IMR-90 (cell line): Measurements from ENCODE around the gene PIK3R4. TPM values are rescaled to one million over a fixed set of nuclear protein-coding genes. Genes with fewer than 3 reads are reported as not detected.

Source experiments
- ATAC-seq: fragments of 200-7000 bp; cut with Tn5 transposase; 2 replicates; pipeline ENCODE4 v1.9.1; 2020; ENCODE audit warnings: low read depth, mild to moderate bottlenecking, moderate library complexity
- BruUV-seq: library from RNA; stranded (reverse); fragments of 400-500 nt; replicated peaks from 2 replicates; lab custom pipeline; 2021; lab: Mats Ljungman, UMichigan
- CTCF ChIA-PET: fragments of 300-600 bp; formaldehyde crosslinking; extraction: SDS; loops from one replicate; lab custom pipeline; 2021; ENCODE audit warnings: antibody characterized with exemption; lab: Yijun Ruan, JAX
- POLR2A ChIA-PET: fragments of 300-600 bp; sonication (Branson Sonifier 250); formaldehyde crosslinking; loops from one replicate; lab custom pipeline; 2022; ENCODE audit warnings: antibody characterized with exemption; ENCODE audit not compliant: unreplicated experiment; lab: Charles Lee
- DNase-seq: peaks from one replicate; pipeline ENCODE4 v3.0.0; 2013
- H2AFZ ChIP-seq: replicated peaks from 2 replicates; pipeline ENCODE3; 2013; ENCODE audit warnings: low read length, mild to moderate bottlenecking; ENCODE audit not compliant: poor library complexity
- H2AK5ac ChIP-seq: 2 replicates; pipeline ENCODE4 v1.6.1; 2013; ENCODE audit warnings: low read depth, low read length, inconsistent platforms
- H2AK9ac ChIP-seq: replicated peaks from 2 replicates; pipeline ENCODE3; 2013; ENCODE audit warnings: mild to moderate bottlenecking, low read depth, low read length, moderate library complexity; ENCODE audit not compliant: poor library complexity
- H2BK120ac ChIP-seq: 2 replicates; pipeline ENCODE4 v1.6.1; 2013; ENCODE audit warnings: low read depth, low read length, inconsistent platforms
- H2BK15ac ChIP-seq: 3 replicates; pipeline ENCODE4 v1.6.1; 2013; ENCODE audit warnings: low read depth, low read length, inconsistent platforms
- H2BK20ac ChIP-seq: 2 replicates; pipeline ENCODE4 v1.6.1; 2013; ENCODE audit warnings: low read depth, mild to moderate bottlenecking, inconsistent platforms, low read length, moderate library complexity
- H2BK5ac ChIP-seq: 2 replicates; pipeline ENCODE4 v1.6.1; 2013; ENCODE audit warnings: mild to moderate bottlenecking, low read depth, low read length, inconsistent platforms; ENCODE audit not compliant: poor library complexity, severe bottlenecking
- H3K14ac ChIP-seq: replicated peaks from 2 replicates; pipeline ENCODE4 v1.6.1; 2013; ENCODE audit warnings: low read depth, low read length, inconsistent platforms
- H3K18ac ChIP-seq: 2 replicates; pipeline ENCODE4 v1.6.1; 2013; ENCODE audit warnings: low read depth, low read length, control low read depth
- H3K23ac ChIP-seq: 2 replicates; pipeline ENCODE4 v1.6.1; 2013; ENCODE audit warnings: low read depth, low read length, inconsistent platforms
- H3K27ac ChIP-seq: 2 replicates; pipeline ENCODE4 v1.5.1; 2013; ENCODE audit warnings: mild to moderate bottlenecking, control low read depth, low read length; ENCODE audit not compliant: insufficient read depth
- H3K27me3 ChIP-seq: 2 replicates; pipeline ENCODE4 v1.6.1; 2013; ENCODE audit warnings: low read length; ENCODE audit not compliant: control insufficient read depth, insufficient read depth
- H3K36me3 ChIP-seq: 2 replicates; pipeline ENCODE4 v1.6.1; 2013; ENCODE audit warnings: low read length, mixed read lengths; ENCODE audit not compliant: control insufficient read depth, insufficient read depth
- H3K4ac ChIP-seq: 2 replicates; pipeline ENCODE4 v1.6.1; 2013; ENCODE audit warnings: low read depth, low read length, inconsistent platforms
- H3K4me1 ChIP-seq: 2 replicates; pipeline ENCODE4 v1.6.1; 2013; ENCODE audit warnings: low read length, mixed read lengths; ENCODE audit not compliant: control insufficient read depth, insufficient read depth
- H3K4me2 ChIP-seq: 2 replicates; pipeline ENCODE4 v1.6.1; 2013; ENCODE audit warnings: low read depth, mild to moderate bottlenecking, control low read depth, low read length, moderate library complexity
- H3K4me3 ChIP-seq: 2 replicates; pipeline ENCODE4 v1.5.1; 2013; ENCODE audit warnings: low read depth, mild to moderate bottlenecking, control low read depth, low read length, moderate library complexity; ENCODE audit not compliant: insufficient read depth
- H3K56ac ChIP-seq: 2 replicates; pipeline ENCODE4 v1.6.1; 2013; ENCODE audit warnings: low read length, inconsistent platforms; ENCODE audit not compliant: insufficient read depth; ENCODE audit errors: extremely low read depth
- H3K79me1 ChIP-seq, 2 experiments: 2 replicates each; pipeline ENCODE4 v1.6.1; 2013; ENCODE audit warnings: low read length in 2 of 2, inconsistent platforms in 1 of 2, low read depth in 1 of 2
- H3K9ac ChIP-seq: 2 replicates; pipeline ENCODE4 v1.6.1; 2013; ENCODE audit warnings: low read depth, low read length, control low read depth
- H3K9me1 ChIP-seq: 2 replicates; pipeline ENCODE4 v1.6.1; 2013; ENCODE audit warnings: low read length, inconsistent platforms; ENCODE audit not compliant: insufficient read depth
- H3K9me3 ChIP-seq: 2 replicates; pipeline ENCODE4 v1.6.1; 2013; ENCODE audit warnings: low read length; ENCODE audit not compliant: control insufficient read depth, insufficient read depth
- H4K20me1 ChIP-seq: 2 replicates; pipeline ENCODE4 v1.6.1; 2013; ENCODE audit warnings: low read length, inconsistent platforms; ENCODE audit not compliant: insufficient read depth
- H4K5ac ChIP-seq: 2 replicates; pipeline ENCODE4 v1.6.1; 2013; ENCODE audit warnings: mild to moderate bottlenecking, low read depth, low read length, control low read depth
- H4K8ac ChIP-seq, 2 experiments: 2 replicates each; pipeline ENCODE4 v1.6.1; 2013; ENCODE audit warnings: low read depth in 2 of 2, low read length in 2 of 2, control low read depth in 1 of 2, inconsistent platforms in 1 of 2
- H4K91ac ChIP-seq: 2 replicates; pipeline ENCODE4 v1.6.1; 2013; ENCODE audit warnings: low read depth, low read length, inconsistent platforms; ENCODE audit not compliant: insufficient read depth
- BHLHE40 ChIP-seq: fragments of 150-350 bp; IDR thresholded peaks from 2 replicates; pipeline ENCODE4 v1.6.1; 2016; ENCODE audit warnings: mild to moderate bottlenecking, low read depth, low read length
- CEBPB ChIP-seq: IDR thresholded peaks from 2 replicates; pipeline ENCODE4 v1.6.1; 2012; ENCODE audit warnings: low read depth, low read length, improper control_type of control experiment
- CHD1 ChIP-seq: IDR thresholded peaks from 2 replicates; pipeline ENCODE4 v1.6.1; 2012; ENCODE audit warnings: low read depth, low read length, improper control_type of control experiment
- FOS ChIP-seq: fragments of 150-350 bp; IDR thresholded peaks from 2 replicates; pipeline ENCODE4 v1.6.1; 2016; ENCODE audit warnings: low read depth, low read length
- MAZ ChIP-seq: IDR thresholded peaks from 2 replicates; pipeline ENCODE4 v1.6.1; 2012; ENCODE audit warnings: low read depth, mild to moderate bottlenecking, low read length, improper control_type of control experiment, moderate library complexity, borderline replicate concordance
- NFE2L2 ChIP-seq: fragments of 150-350 bp; IDR thresholded peaks from 2 replicates; pipeline ENCODE4 v1.6.1; 2016; ENCODE audit warnings: low read depth, mild to moderate bottlenecking, low read length
- POLR2A ChIP-seq: IDR thresholded peaks from 2 replicates; pipeline ENCODE4 v1.6.1; 2012; ENCODE audit warnings: mild to moderate bottlenecking, low read depth, low read length
- RAD21 ChIP-seq: IDR thresholded peaks from 2 replicates; pipeline ENCODE4 v1.6.1; 2012; ENCODE audit warnings: low read length, improper control_type of control experiment
- RFX5 ChIP-seq: IDR thresholded peaks from 2 replicates; pipeline ENCODE4 v1.8.0; 2012; ENCODE audit warnings: low read depth, mild to moderate bottlenecking, low read length, moderate library complexity
- SMC3 ChIP-seq: fragments of 150-350 bp; IDR thresholded peaks from 2 replicates; pipeline ENCODE4 v1.6.1; 2016; ENCODE audit warnings: low read depth, mild to moderate bottlenecking, antibody characterized with exemption, low read length, moderate library complexity
- WGBS, 2 experiments: methylation state at CpG; one replicate each; pipeline versions ENCODE4 v1.1.5 to v1.1.7; 2013; ENCODE audit warnings: missing lambda C conversion rate in 2 of 2; ENCODE audit not compliant: insufficient read length in 1 of 2; ENCODE audit errors: extremely low coverage in 2 of 2; 5-methylcytosine and 5-hydroxymethylcytosine counted together
- dilution Hi-C: fragments of 300-500 bp; cut with HindIII; formaldehyde crosslinking; loops from one replicate; pipeline ENCODE4 v1.14.3; 2018; ENCODE audit warnings: low sequenced_read_pairs; ENCODE audit not compliant: unreplicated experiment
- in situ Hi-C: fragments of 300-500 bp; cut with MboI; formaldehyde crosslinking; loops from 3 replicates; pipeline ENCODE4 v1.14.3; 2019; ENCODE audit warnings: low sequenced_read_pairs, inconsistent platforms, mixed read lengths
- intact Hi-C: fragments of 100-400 bp; cut with micrococcal nuclease; formaldehyde crosslinking; loops from 2 replicates; pipeline ENCODE4 v1.10.0; 2022
- polyA plus RNA-seq, 3 experiments: library from polyadenylated mRNA; depleted of rRNA; stranded (reverse); fragments of >200 nt; gene quantifications; 2 replicates each; pipeline ENCODE4 v1.2.3, GENCODE V29; 2012; ENCODE audit warnings: low replicate concordance in 1 of 3
- total RNA-seq: library from RNA; depleted of rRNA; stranded (reverse); fragments of >200 nt; gene quantifications from 2 replicates; pipeline ENCODE4 v1.2.3, GENCODE V29; 2012

PIK3R4 gene
- total and polyA plus RNA-seq, 2 of the 4 experiments (the other 2 are of a cell fraction): 19.7 to 27.2 TPM

DNA sequence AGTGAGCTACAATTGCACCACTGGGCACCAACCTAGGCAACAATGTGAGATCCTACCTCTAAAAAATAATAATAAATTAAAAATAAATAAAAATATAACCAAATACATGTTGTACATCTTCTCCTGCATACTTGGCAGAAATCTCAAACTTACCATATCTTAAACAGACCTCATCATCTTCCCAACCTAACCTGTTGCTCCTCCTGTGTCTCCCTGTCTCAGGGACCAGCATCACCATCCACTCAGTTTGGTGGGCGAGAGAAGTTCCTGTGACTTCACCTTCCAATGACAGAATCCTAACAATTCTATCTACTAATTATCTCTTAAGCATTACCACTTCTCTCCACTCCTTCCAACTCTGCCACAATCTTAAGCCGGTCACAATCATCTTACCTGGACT lies 3.3 kb downstream of the PIK3R4 start:
- H2BK20ac ChIP-seq: no peak overlapping the region
- no peak for TF ChIP-seq POLR2A
- no peak for TF ChIP-seq MAZ
- no peak for TF ChIP-seq CEBPB
- no peak for TF ChIP-seq RAD21
- TF ChIP-seq SMC3: no peak
- no peak for TF ChIP-seq NFE2L2
- TF ChIP-seq RFX5: no peak
- TF ChIP-seq BHLHE40: no peak
- no peak for TF ChIP-seq FOS
- TF ChIP-seq CHD1: no peak
- BruUV-seq: no TSS peak
- H4K91ac ChIP-seq: no peak overlapping the region
- no peaks in the 10 kb centered on the region for H3K9me3 ChIP-seq
- peaks cover 4% of the 10 kb centered on the region for H3K9me1 ChIP-seq
- H2BK15ac ChIP-seq: no peak overlapping the region
- H3K14ac ChIP-seq: no peak overlapping the region
- H2BK120ac ChIP-seq: no peak overlapping the region
- DNase-seq (no peak), ATAC-seq (no peak)
- H3K9ac ChIP-seq: no peak overlapping the region
- in situ Hi-C loops: loop anchor here (25.0 kb wide), 2 partner anchors 244 to 744 kb away; no protein-coding TSS in a partner anchor
- 0 out of 2 replicates have a peak, but pooled peaks cover 3% of the 10 kb centered on the region for H4K20me1 ChIP-seq
- H3K27me3 ChIP-seq: no peaks in the 10 kb centered on the region
- H3K27ac ChIP-seq: no peak overlapping the region
- no peaks in the 10 kb centered on the region for H3K4me1 ChIP-seq
- ChIA-PET POLR2A (no interaction called here), CTCF (interaction anchor here (1.2 kb wide), 1 partner anchor 16 kb away, joined by 3 read pairs; no protein-coding TSS in a partner anchor)
- intact Hi-C loops: loop anchor here (10.0 kb wide), 2 partner anchors 59 to 259 kb away; no protein-coding TSS in a partner anchor
- no peak overlapping the region for H2AK9ac ChIP-seq
- no peak overlapping the region for H3K23ac ChIP-seq
- no peak overlapping the region for H2AK5ac ChIP-seq
- WGBS, 2 experiments: 50% methylated on average over 1 of the region's 2 CpGs; no CpG with 5 or more reads in 1 of the 2 experiments
- H2BK5ac ChIP-seq: no peak overlapping the region
- H4K5ac ChIP-seq: no peak overlapping the region
- dilution Hi-C loops: no loop called here
- H3K56ac ChIP-seq: no peak overlapping the region
- no peak overlapping the region for H3K4me2 ChIP-seq
- H3K4me3 ChIP-seq: no peak overlapping the region
- H3K18ac ChIP-seq: no peak overlapping the region
- H4K8ac ChIP-seq: no peak overlapping the region
- no peak overlapping the region for H3K4ac ChIP-seq
- H2AFZ ChIP-seq: no peak overlapping the region
- peaks cover 2% of the 10 kb centered on the region for H3K36me3 ChIP-seq
- H3K79me1 ChIP-seq: peaks cover 16 to 28% of the 10 kb centered on the region in 2 experiments; a peak in 3 of 4 replicates
